ENCODE results near the gene MID2.

Gene MID2

GRCh38 chrX:107970073-107970472 lies 144.4 kb downstream of the MID2 start:
- no peak overlapping the region for H3K4me3 ChIP-seq (replicated peaks; ENCODE audit: insufficient read depth, low read length)
- TF ChIP-seq CTCF (IDR thresholded peaks at IDR 0.05; ENCODE audit: insufficient read depth, low read length) (no peak), POLR2AphosphoS5 (IDR thresholded peaks at IDR 0.05; ENCODE audit: low read depth) (no peak), GABPA (IDR thresholded peaks at IDR 0.05; ENCODE audit: low read depth) (no peak), REST (IDR thresholded peaks at IDR 0.05; ENCODE audit: insufficient replicate concordance, low read depth) (no peak), SPI1 (IDR thresholded peaks at IDR 0.05; ENCODE audit: borderline replicate concordance, low read depth) (no peak)
- H3K27ac ChIP-seq (replicated peaks): no peak overlapping the region
- DNase-seq (ENCODE audit: low read depth in 1 of 2, low spot score in 1 of 2): no peak
- no peaks in the 10 kb centered on the region for H3K27me3 ChIP-seq (ENCODE audit: insufficient read depth, poor library complexity, severe bottlenecking)

GRCh38 chrX:107971636-107972035 lies 146.0 kb downstream of the MID2 start:
- DNase-seq (ENCODE audit: low read depth in 1 of 2, low spot score in 1 of 2): no peak
- H3K27ac ChIP-seq (replicated peaks): no peak overlapping the region
- no peaks in the 10 kb centered on the region for H3K27me3 ChIP-seq (ENCODE audit: insufficient read depth, poor library complexity, severe bottlenecking)
- TF ChIP-seq REST (IDR thresholded peaks at IDR 0.05; ENCODE audit: insufficient replicate concordance, low read depth): no peak
- no peak for TF ChIP-seq POLR2AphosphoS5 (IDR thresholded peaks at IDR 0.05; ENCODE audit: low read depth)
- TF ChIP-seq SPI1 (IDR thresholded peaks at IDR 0.05; ENCODE audit: borderline replicate concordance, low read depth): no peak
- no peak for TF ChIP-seq CTCF (IDR thresholded peaks at IDR 0.05; ENCODE audit: insufficient read depth, low read length)
- TF ChIP-seq GABPA (IDR thresholded peaks at IDR 0.05; ENCODE audit: low read depth): no peak
- no peak overlapping the region for H3K4me3 ChIP-seq (replicated peaks; ENCODE audit: insufficient read depth, low read length)

Data from HL-60 (cell line).